ENCODE measurements around the gene RSPH6A. TPM values are rescaled to one million over a fixed set of nuclear protein-coding genes. Genes with fewer than 3 reads are reported as not detected.

The RSPH6A gene
- polyA plus RNA-seq, 1 of the 3 experiments (the other 2 are of a cell fraction): 0.02 TPM

DNA sequence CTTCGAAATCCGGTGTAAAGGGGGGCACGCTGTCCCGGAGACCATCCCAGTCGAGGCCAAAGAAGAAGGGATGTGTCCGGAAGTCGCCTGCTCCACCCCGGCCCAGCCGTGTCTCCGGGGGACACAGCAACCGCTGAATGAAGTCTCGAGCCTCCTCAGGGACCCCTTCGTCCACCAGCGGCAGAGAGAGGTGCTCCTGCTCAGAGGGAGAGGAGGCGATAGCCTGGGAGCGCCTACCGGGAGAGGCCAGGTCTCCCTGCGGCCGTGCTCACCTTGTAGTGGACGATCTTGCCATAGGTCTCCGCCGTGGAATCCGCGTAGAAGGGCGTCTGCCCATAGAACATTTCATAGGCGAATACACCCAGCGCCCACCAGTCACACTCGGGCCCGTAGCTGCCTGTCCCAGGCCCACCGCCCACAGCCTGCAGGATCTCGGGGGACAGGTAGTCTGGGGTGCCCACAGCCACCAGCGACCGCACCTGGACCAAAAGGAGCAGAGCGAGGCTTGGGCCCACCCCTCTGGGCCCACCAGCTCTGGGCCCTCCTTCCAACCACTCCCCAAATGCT lies 37.6 kb downstream of the RSPH6A start:
- TF ChIP-seq, protein P1, sequence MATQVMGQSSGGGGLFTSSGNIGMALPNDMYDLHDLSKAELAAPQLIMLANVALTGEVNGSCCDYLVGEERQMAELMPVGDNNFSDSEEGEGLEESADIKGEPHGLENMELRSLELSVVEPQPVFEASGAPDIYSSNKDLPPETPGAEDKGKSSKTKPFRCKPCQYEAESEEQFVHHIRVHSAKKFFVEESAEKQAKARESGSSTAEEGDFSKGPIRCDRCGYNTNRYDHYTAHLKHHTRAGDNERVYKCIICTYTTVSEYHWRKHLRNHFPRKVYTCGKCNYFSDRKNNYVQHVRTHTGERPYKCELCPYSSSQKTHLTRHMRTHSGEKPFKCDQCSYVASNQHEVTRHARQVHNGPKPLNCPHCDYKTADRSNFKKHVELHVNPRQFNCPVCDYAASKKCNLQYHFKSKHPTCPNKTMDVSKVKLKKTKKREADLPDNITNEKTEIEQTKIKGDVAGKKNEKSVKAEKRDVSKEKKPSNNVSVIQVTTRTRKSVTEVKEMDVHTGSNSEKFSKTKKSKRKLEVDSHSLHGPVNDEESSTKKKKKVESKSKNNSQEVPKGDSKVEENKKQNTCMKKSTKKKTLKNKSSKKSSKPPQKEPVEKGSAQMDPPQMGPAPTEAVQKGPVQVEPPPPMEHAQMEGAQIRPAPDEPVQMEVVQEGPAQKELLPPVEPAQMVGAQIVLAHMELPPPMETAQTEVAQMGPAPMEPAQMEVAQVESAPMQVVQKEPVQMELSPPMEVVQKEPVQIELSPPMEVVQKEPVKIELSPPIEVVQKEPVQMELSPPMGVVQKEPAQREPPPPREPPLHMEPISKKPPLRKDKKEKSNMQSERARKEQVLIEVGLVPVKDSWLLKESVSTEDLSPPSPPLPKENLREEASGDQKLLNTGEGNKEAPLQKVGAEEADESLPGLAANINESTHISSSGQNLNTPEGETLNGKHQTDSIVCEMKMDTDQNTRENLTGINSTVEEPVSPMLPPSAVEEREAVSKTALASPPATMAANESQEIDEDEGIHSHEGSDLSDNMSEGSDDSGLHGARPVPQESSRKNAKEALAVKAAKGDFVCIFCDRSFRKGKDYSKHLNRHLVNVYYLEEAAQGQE (IDR thresholded peaks at IDR 0.05; ENCODE audit: low read depth, low read length): no peak
- TF ChIP-seq NFIC (IDR thresholded peaks at IDR 0.05; ENCODE audit: borderline replicate concordance): no peak
- no peak for TF ChIP-seq EP300 (IDR thresholded peaks at IDR 0.05; ENCODE audit: borderline replicate concordance in 1 of 2, low read depth in 1 of 2, low read length in 1 of 2)
- TF ChIP-seq, protein P2, sequence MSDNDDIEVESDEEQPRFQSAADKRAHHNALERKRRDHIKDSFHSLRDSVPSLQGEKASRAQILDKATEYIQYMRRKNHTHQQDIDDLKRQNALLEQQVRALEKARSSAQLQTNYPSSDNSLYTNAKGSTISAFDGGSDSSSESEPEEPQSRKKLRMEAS (IDR thresholded peaks at IDR 0.05; ENCODE audit: low read depth): no peak
- no peak for TF ChIP-seq MXI1 (IDR thresholded peaks at IDR 0.05; ENCODE audit: low read depth, low read length)
- TF ChIP-seq, protein P3, sequence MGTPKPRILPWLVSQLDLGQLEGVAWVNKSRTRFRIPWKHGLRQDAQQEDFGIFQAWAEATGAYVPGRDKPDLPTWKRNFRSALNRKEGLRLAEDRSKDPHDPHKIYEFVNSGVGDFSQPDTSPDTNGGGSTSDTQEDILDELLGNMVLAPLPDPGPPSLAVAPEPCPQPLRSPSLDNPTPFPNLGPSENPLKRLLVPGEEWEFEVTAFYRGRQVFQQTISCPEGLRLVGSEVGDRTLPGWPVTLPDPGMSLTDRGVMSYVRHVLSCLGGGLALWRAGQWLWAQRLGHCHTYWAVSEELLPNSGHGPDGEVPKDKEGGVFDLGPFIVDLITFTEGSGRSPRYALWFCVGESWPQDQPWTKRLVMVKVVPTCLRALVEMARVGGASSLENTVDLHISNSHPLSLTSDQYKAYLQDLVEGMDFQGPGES (IDR thresholded peaks at IDR 0.05; ENCODE audit: low read depth, low read length): no peak
- TF ChIP-seq TEAD4 (IDR thresholded peaks at IDR 0.05; ENCODE audit: borderline replicate concordance, insufficient read depth): no peak
- no peak for TF ChIP-seq POLR2AphosphoS5 (IDR thresholded peaks at IDR 0.05; ENCODE audit: low read depth, low read length)
- no peak for TF ChIP-seq RFX5 (IDR thresholded peaks at IDR 0.05; ENCODE audit: low read length)
- TF ChIP-seq ELF1 (IDR thresholded peaks at IDR 0.05): no peak
- TF ChIP-seq EZH2phosphoT487 (IDR thresholded peaks at IDR 0.05; ENCODE audit: borderline replicate concordance, low read depth): no peak
- no peak for TF ChIP-seq SMC3 (IDR thresholded peaks at IDR 0.05; ENCODE audit: low read depth, low read length)
- TF ChIP-seq FOXM1 (IDR thresholded peaks at IDR 0.05; ENCODE audit: low read depth): no peak
- TF ChIP-seq FOXJ3 (CRISPR knock-in tag; IDR thresholded peaks at IDR 0.05): no peak
- Histone ChIP-seq H3K9ac (no peak overlapping the region), H3K9me3 (no peaks in the 10 kb centered on the region), H3K4me2 (no peak overlapping the region), H2AFZ (ENCODE audit: low read depth) (no peak overlapping the region), H3K36me3 (replicated peaks in 1 of 2; ENCODE audit: control insufficient read depth in 1 of 2, insufficient read depth in 2 of 2, low read length in 1 of 2) (peaks cover 25 to 45% of the 10 kb centered on the region in 2 experiments), H3K4me3 (ENCODE audit: low read depth in 2 of 2, low read length in 1 of 2) (no peak overlapping the region), H3F3A (replicated peaks; ENCODE audit: insufficient read depth) (peaks cover 27% of the 10 kb centered on the region), H3K79me2 (ENCODE audit: insufficient read depth) (peaks cover 27% of the 10 kb centered on the region), H4K20me1 (ENCODE audit: insufficient read depth) (0 out of 2 replicates have a peak, but pooled peaks cover 8% of the 10 kb centered on the region), H3K27ac (ENCODE audit: low read depth in 2 of 2, low read length in 1 of 2) (no peak overlapping the region), H3K9me2 (no peaks in the 10 kb centered on the region), H3K27me3 (ENCODE audit: insufficient read depth) (no peaks in the 10 kb centered on the region), H3K4me1 (ENCODE audit: control insufficient read depth in 1 of 2, insufficient read depth in 2 of 2, low read depth in 1 of 2, low read length in 1 of 2) (peaks cover 7 to 18% of the 10 kb centered on the region in 2 experiments; a peak in 2 of 4 replicates)
- ChIA-PET POLR2A (no interaction called here), CTCF (interaction anchor here (0.9 to 1.9 kb wide), 2 partner anchors 22 to 39 kb away, joined by 3 to 5 read pairs; no protein-coding TSS in a partner anchor)
- WGBS (ENCODE audit: low lambda C conversion rate): 96% methylated on average over 13 of the region's 34 CpGs
- no peak for DNase-seq
